Neural cell (in vitro differentiated cells): ENCODE results near the gene DFFA. TPM values are rescaled to one million over a fixed set of nuclear protein-coding genes. Genes with fewer than 3 reads are reported as not detected.

Experiments
- H2AFZ ChIP-seq: fragments of 200-600, 300-800 bp; sonication (generic), shearing (Covaris generic); 2 replicates; pipeline ENCODE4 v1.6.0; 2014; ENCODE audit warnings: low read depth, mild to moderate bottlenecking, antibody characterized with exemption, low read length, moderate library complexity
- H3F3A ChIP-seq: fragments of 200-600 bp; shearing (Covaris generic); 2 replicates; pipeline ENCODE4 v1.6.1; 2016; ENCODE audit warnings: mild to moderate bottlenecking, moderate library complexity, mixed read lengths, antibody characterized with exemption, low read length; ENCODE audit not compliant: insufficient read depth, poor library complexity, severe bottlenecking
- H3K27ac ChIP-seq: fragments of 200-600, 300-800 bp; sonication (generic), shearing (Covaris generic); 2 replicates; pipeline ENCODE4 v1.5.1; 2014; ENCODE audit warnings: mild to moderate bottlenecking, low read length, moderate library complexity
- H3K27me3 ChIP-seq: fragments of 300-800, 200-600 bp; sonication (generic), shearing (Covaris generic); 2 replicates; pipeline ENCODE4 v1.6.0; 2014; ENCODE audit warnings: mild to moderate bottlenecking, low read depth, low read length, moderate library complexity; ENCODE audit not compliant: insufficient read depth
- H3K36me3 ChIP-seq: fragments of 300-800, 200-600 bp; sonication (generic), shearing (Covaris generic); 2 replicates; pipeline ENCODE4 v1.5.1; 2014; ENCODE audit warnings: mild to moderate bottlenecking, antibody characterized with exemption, low read length, moderate library complexity; ENCODE audit not compliant: insufficient read depth
- H3K4me2 ChIP-seq: fragments of 300-800, 200-600 bp; sonication (generic), shearing (Covaris generic); 2 replicates; pipeline ENCODE4 v1.6.0; 2014; ENCODE audit warnings: mild to moderate bottlenecking, low read length
- H3K4me3 ChIP-seq: fragments of 300-800, 200-600 bp; sonication (generic), shearing (Covaris generic); 2 replicates; pipeline ENCODE4 v1.5.1; 2014; ENCODE audit warnings: mild to moderate bottlenecking, low read length, moderate library complexity
- H3K79me2 ChIP-seq: fragments of 200-600 bp; shearing (Covaris generic); replicated peaks from 2 replicates; pipeline ENCODE4 v1.6.0; 2014; ENCODE audit warnings: mild to moderate bottlenecking, low read length, moderate library complexity; ENCODE audit not compliant: insufficient read depth
- H3K9ac ChIP-seq: fragments of 300-800, 200-600 bp; sonication (generic), shearing (Covaris generic); 2 replicates; pipeline ENCODE4 v1.6.1; 2016; ENCODE audit warnings: mild to moderate bottlenecking, low read length, mixed read lengths
- H3K9me2 ChIP-seq: fragments of 200-600 bp; shearing (Covaris generic); 2 replicates; pipeline ENCODE4 v1.6.1; 2016; ENCODE audit warnings: mild to moderate bottlenecking, low read length, mixed read lengths; ENCODE audit not compliant: insufficient read depth
- H3K9me3 ChIP-seq: fragments of 200-600, 300-800 bp; sonication (generic), shearing (Covaris generic); 2 replicates; pipeline ENCODE4 v1.6.1; 2016; ENCODE audit warnings: mild to moderate bottlenecking, mixed run types, low read length, moderate library complexity, mixed read lengths
- H4K20me1 ChIP-seq: fragments of 200-600 bp; shearing (Covaris generic); 2 replicates; pipeline ENCODE4 v1.6.1; 2016; ENCODE audit warnings: mild to moderate bottlenecking, mixed run types; ENCODE audit not compliant: insufficient read depth
- EP300 ChIP-seq: fragments of 450-650 bp; conservative IDR thresholded peaks from 2 replicates; pipeline ENCODE4 v1.6.1; 2014; ENCODE audit warnings: antibody characterized with exemption, mild to moderate bottlenecking, moderate library complexity; ENCODE audit not compliant: poor library complexity, severe bottlenecking
- EZH2 ChIP-seq: fragments of 200-600, 300-800 bp; shearing (Covaris generic), sonication (generic); IDR thresholded peaks from 2 replicates; pipeline ENCODE4 v1.6.1; 2014; ENCODE audit warnings: antibody characterized with exemption, low read length, borderline replicate concordance, mild to moderate bottlenecking; ENCODE audit not compliant: insufficient read depth, poor library complexity, severe bottlenecking
- MXI1 ChIP-seq: fragments of 450-650 bp; conservative IDR thresholded peaks from 2 replicates; pipeline ENCODE4 v1.6.1; 2014; ENCODE audit warnings: antibody characterized with exemption, mild to moderate bottlenecking; ENCODE audit not compliant: poor library complexity, severe bottlenecking
- POLR2AphosphoS5 ChIP-seq: IDR thresholded peaks from 2 replicates; pipeline ENCODE4 v1.6.1; 2012
- RAD21 ChIP-seq: fragments of 450-650 bp; conservative IDR thresholded peaks from 2 replicates; pipeline ENCODE4 v1.6.1; 2014; ENCODE audit warnings: antibody characterized with exemption, mild to moderate bottlenecking, moderate library complexity
- SMC3 ChIP-seq: fragments of 450-650 bp; conservative IDR thresholded peaks from 2 replicates; pipeline ENCODE4 v1.6.1; 2014; ENCODE audit warnings: antibody characterized with exemption, mild to moderate bottlenecking, moderate library complexity; ENCODE audit not compliant: poor library complexity
- TAF1 ChIP-seq: IDR thresholded peaks from 2 replicates; pipeline ENCODE4 v1.6.1; 2012; ENCODE audit warnings: low read depth
- polyA plus RNA-seq: library from polyadenylated mRNA; depleted of rRNA; stranded (reverse); fragments of >200 nt; gene quantifications from 2 replicates; pipeline ENCODE4 v1.2.3, GENCODE V29; 2014
- TF ChIP-seq, protein P1 (sequence below): IDR thresholded peaks from 2 replicates; pipeline ENCODE4 v1.6.1; 2012; ENCODE audit warnings: borderline replicate concordance
- TF ChIP-seq, protein P2 (sequence below): fragments of 450-650 bp; IDR thresholded peaks from 2 replicates; pipeline ENCODE4 v1.5.1; 2014; ENCODE audit warnings: antibody characterized with exemption, mild to moderate bottlenecking, moderate library complexity; ENCODE audit not compliant: poor library complexity, severe bottlenecking

DFFA gene
- polyA plus RNA-seq, 1 donor from 2014 or later, result 32.7 TPM

DNA sequence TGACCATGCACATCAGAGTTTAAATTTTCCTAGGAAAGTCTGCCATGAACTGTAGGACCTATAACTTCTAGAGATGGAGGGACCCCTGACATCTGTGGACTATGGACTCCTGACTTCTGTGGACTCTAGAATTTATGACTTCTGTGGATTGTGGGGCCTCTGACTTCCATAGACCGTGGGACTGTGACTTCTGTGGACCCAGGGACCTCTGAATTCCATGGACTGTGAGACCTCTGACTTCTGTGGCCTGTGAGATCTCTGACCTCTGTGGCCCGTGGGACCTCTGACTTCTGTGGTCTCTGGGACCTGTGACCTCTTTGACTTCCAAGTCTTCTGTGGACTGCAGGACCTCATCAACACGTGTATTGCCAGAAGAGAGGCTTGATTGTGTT is 39.2 kb upstream of the DFFA start:
- TF ChIP-seq SMC3 (no peak), EZH2 (no peak)
- H3K27ac ChIP-seq, result no peak overlapping the region
- H3K4me2 ChIP-seq, result no peak overlapping the region
- H3K79me2 ChIP-seq, result peaks cover 9% of the 10 kb centered on the region
- H3K9ac ChIP-seq, result no peak overlapping the region
- H3K4me3 ChIP-seq, result no peak overlapping the region
- no peaks in the 10 kb centered on the region for H3K36me3 ChIP-seq
- no peaks in the 10 kb centered on the region for H3K9me3 ChIP-seq
- peaks cover 5% of the 10 kb centered on the region for H3F3A ChIP-seq
- no peaks in the 10 kb centered on the region for H4K20me1 ChIP-seq
- no peaks in the 10 kb centered on the region for H3K9me2 ChIP-seq
- H3K27me3 ChIP-seq, result no peaks in the 10 kb centered on the region
- no peak overlapping the region for H2AFZ ChIP-seq

GRCh38 chr1:10510520-10511493 is 38.5 kb upstream of the DFFA start:
- Histone ChIP-seq H3K36me3 (no peaks in the 10 kb centered on the region), H4K20me1 (no peaks in the 10 kb centered on the region), H3K27me3 (no peaks in the 10 kb centered on the region), H3K9ac (no peak overlapping the region), H2AFZ (no peak overlapping the region), H3K4me2 (no peak overlapping the region), H3K27ac (no peak overlapping the region), H3K9me2 (no peaks in the 10 kb centered on the region), H3K79me2 (peaks cover 9% of the 10 kb centered on the region), H3K4me3 (no peak overlapping the region), H3F3A (peaks cover 5% of the 10 kb centered on the region), H3K9me3 (no peaks in the 10 kb centered on the region)
- TF ChIP-seq TAF1, result no peak
- TF ChIP-seq, protein P1, sequence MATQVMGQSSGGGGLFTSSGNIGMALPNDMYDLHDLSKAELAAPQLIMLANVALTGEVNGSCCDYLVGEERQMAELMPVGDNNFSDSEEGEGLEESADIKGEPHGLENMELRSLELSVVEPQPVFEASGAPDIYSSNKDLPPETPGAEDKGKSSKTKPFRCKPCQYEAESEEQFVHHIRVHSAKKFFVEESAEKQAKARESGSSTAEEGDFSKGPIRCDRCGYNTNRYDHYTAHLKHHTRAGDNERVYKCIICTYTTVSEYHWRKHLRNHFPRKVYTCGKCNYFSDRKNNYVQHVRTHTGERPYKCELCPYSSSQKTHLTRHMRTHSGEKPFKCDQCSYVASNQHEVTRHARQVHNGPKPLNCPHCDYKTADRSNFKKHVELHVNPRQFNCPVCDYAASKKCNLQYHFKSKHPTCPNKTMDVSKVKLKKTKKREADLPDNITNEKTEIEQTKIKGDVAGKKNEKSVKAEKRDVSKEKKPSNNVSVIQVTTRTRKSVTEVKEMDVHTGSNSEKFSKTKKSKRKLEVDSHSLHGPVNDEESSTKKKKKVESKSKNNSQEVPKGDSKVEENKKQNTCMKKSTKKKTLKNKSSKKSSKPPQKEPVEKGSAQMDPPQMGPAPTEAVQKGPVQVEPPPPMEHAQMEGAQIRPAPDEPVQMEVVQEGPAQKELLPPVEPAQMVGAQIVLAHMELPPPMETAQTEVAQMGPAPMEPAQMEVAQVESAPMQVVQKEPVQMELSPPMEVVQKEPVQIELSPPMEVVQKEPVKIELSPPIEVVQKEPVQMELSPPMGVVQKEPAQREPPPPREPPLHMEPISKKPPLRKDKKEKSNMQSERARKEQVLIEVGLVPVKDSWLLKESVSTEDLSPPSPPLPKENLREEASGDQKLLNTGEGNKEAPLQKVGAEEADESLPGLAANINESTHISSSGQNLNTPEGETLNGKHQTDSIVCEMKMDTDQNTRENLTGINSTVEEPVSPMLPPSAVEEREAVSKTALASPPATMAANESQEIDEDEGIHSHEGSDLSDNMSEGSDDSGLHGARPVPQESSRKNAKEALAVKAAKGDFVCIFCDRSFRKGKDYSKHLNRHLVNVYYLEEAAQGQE, result no peak
- no peak for TF ChIP-seq EZH2
- TF ChIP-seq, protein P2, sequence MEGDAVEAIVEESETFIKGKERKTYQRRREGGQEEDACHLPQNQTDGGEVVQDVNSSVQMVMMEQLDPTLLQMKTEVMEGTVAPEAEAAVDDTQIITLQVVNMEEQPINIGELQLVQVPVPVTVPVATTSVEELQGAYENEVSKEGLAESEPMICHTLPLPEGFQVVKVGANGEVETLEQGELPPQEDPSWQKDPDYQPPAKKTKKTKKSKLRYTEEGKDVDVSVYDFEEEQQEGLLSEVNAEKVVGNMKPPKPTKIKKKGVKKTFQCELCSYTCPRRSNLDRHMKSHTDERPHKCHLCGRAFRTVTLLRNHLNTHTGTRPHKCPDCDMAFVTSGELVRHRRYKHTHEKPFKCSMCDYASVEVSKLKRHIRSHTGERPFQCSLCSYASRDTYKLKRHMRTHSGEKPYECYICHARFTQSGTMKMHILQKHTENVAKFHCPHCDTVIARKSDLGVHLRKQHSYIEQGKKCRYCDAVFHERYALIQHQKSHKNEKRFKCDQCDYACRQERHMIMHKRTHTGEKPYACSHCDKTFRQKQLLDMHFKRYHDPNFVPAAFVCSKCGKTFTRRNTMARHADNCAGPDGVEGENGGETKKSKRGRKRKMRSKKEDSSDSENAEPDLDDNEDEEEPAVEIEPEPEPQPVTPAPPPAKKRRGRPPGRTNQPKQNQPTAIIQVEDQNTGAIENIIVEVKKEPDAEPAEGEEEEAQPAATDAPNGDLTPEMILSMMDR, result no peak
- no peak for TF ChIP-seq EP300
- no peak for TF ChIP-seq MXI1
- TF ChIP-seq RAD21, result no peak
- TF ChIP-seq SMC3, result no peak
- no peak for TF ChIP-seq POLR2AphosphoS5
